NCI-H524 (cell line): ENCODE measurements around the gene ANKRD22.

Source experiments
- DNase-seq, 2 experiments: peaks; one replicate each; lab custom pipeline; 2025; lab: John Stamatoyannopoulos, UW

Gene ANKRD22

GRCh38 chr10:88835096-88835909 lies 16.3 kb downstream of the ANKRD22 start:
- peak; percentile 23 to 56 for DNase-seq

- no peak for DNase-seq
Observed at GRCh38 chr10:88833723-88834122, 17.9 kb downstream of the ANKRD22 start.

GRCh38 chr10:88833156-88833555 lies 18.5 kb downstream of the ANKRD22 start:
- no peak for DNase-seq

GRCh38 chr10:88832376-88832775 lies 19.3 kb downstream of the ANKRD22 start:
- no peak for DNase-seq

- DNase-seq = no peak
Observed at GRCh38 chr10:88831709-88832108, 19.9 kb downstream of the ANKRD22 start.

- DNase-seq = peak in 1 of 2 experiments; percentile 0
Observed at GRCh38 chr10:88830643-88831268, 20.9 kb downstream of the ANKRD22 start.

- no peak for DNase-seq
Observed at GRCh38 chr10:88828310-88828709, 23.3 kb downstream of the ANKRD22 start.

- no peak for DNase-seq
Observed at GRCh38 chr10:88827671-88828070, 24.0 kb downstream of the ANKRD22 start.

- no peak for DNase-seq
Observed at GRCh38 chr10:88826388-88826787, 25.3 kb downstream of the ANKRD22 start.

GRCh38 chr10:88820748-88821401 lies 30.8 kb downstream of the ANKRD22 start:
- no peak for DNase-seq

GRCh38 chr10:88819290-88819689 lies 32.4 kb downstream of the ANKRD22 start:
- no peak for DNase-seq

GRCh38 chr10:88813200-88813599 lies 38.4 kb downstream of the ANKRD22 start:
- DNase-seq = peak in 1 of 2 experiments; percentile 1

- peak in 1 of 2 experiments; percentile 36 for DNase-seq
Observed at GRCh38 chr10:88810196-88810961, 41.3 kb downstream of the ANKRD22 start.

GRCh38 chr10:88809621-88810020 lies 42.0 kb downstream of the ANKRD22 start:
- no peak for DNase-seq

GRCh38 chr10:88805924-88806323 lies 45.7 kb downstream of the ANKRD22 start:
- DNase-seq = no peak

GRCh38 chr10:88805361-88805760 lies 46.3 kb downstream of the ANKRD22 start:
- no peak for DNase-seq

- no peak for DNase-seq
Observed at GRCh38 chr10:88804083-88804812, 47.4 kb downstream of the ANKRD22 start.

- no peak for DNase-seq
Observed at GRCh38 chr10:88803641-88804040, 48.0 kb downstream of the ANKRD22 start.

GRCh38 chr10:88802523-88803285 lies 48.9 kb downstream of the ANKRD22 start, which contains the start of gene LIPM:
Gene LIPM, plus strand, starts transcription at chr10:88802730. Its CDS starts 167 bp downstream, at chr10:88802897.
- DNase-seq = no peak
